ENCODE measurements around the gene ZNF565.
A peak's percentile ranks its signal among the peaks of the same experiment; 100 is the strongest.

- TF ChIP-seq CTCF (IDR thresholded peaks at IDR 0.05) (no peak), POLR2AphosphoS5 (IDR thresholded peaks at IDR 0.05; ENCODE audit: insufficient read depth in 1 of 2, low read depth in 1 of 2) (peak; percentile 94 to 95)
Measured at GRCh38 chr19:36214386-36215275, at the start of gene ZNF565, which contains the start of gene ZNF146.
